ENCODE measurements around the gene PGM5. TPM values are rescaled to one million over a fixed set of nuclear protein-coding genes. Genes with fewer than 3 reads are reported as not detected.

The PGM5 gene
- total RNA-seq, 1 experiment from 2014 or later, result 0.15 TPM

- Histone ChIP-seq H2AFZ (ENCODE audit: low read depth, low read length, poor library complexity, severe bottlenecking) (no peak overlapping the region), H3K36me3 (ENCODE audit: control insufficient read depth in 1 of 2, insufficient read depth in 2 of 2, low read length in 2 of 2) (no peaks in the 10 kb centered on the region), H3K4me2 (ENCODE audit: low read length) (no peak overlapping the region), H3K27me3 (ENCODE audit: insufficient read depth, low read length) (peaks cover 11% of the 10 kb centered on the region), H3K27ac (ENCODE audit: low read depth, low read length) (no peak overlapping the region), H3K9me3 (ENCODE audit: control insufficient read depth in 1 of 2, insufficient read depth in 1 of 2, low read depth in 1 of 2, low read length in 2 of 2) (0 out of 4 replicates have a peak, but pooled peaks cover 0 to 3% of the 10 kb centered on the region in 2 experiments), H3K79me2 (ENCODE audit: insufficient read depth, low read length) (no peaks in the 10 kb centered on the region), H4K20me1 (ENCODE audit: insufficient read depth) (no peaks in the 10 kb centered on the region), H3K9ac (ENCODE audit: low read length) (no peak overlapping the region), H3K4me1 (ENCODE audit: control insufficient read depth in 1 of 2, insufficient read depth in 2 of 2, low read length in 2 of 2) (no peaks in the 10 kb centered on the region), H3K9me2 (ENCODE audit: insufficient read depth) (no peaks in the 10 kb centered on the region), H3K4me3 (replicated peaks in 1 of 2; ENCODE audit: low read depth in 1 of 2, low read length in 2 of 2) (no peak overlapping the region)
- no peak for DNase-seq (ENCODE audit: low read depth, low spot score)
- BruUV-seq (replicated peaks), result no TSS peak
- ChIA-PET POLR2A (no interaction called here), RAD21 (ENCODE audit: low non-redundant PET in 1 of 2, low total read pairs in 2 of 2, uncharacterized antibody in 2 of 2, unreplicated experiment in 2 of 2) (no interaction called here), CTCF (no interaction called here)
- ATAC-seq, result no peak
- intact Hi-C loops (cut with micrococcal nuclease), result no loop called here
- TF ChIP-seq SIN3A (IDR thresholded peaks at IDR 0.05; ENCODE audit: low read depth) (no peak), ELF1 (IDR thresholded peaks at IDR 0.05; ENCODE audit: borderline replicate concordance, low read depth) (no peak), ATF3 (IDR thresholded peaks at IDR 0.05) (no peak), EZH2phosphoT487 (IDR thresholded peaks at IDR 0.05; ENCODE audit: borderline replicate concordance) (no peak), POLR2A (IDR thresholded peaks at IDR 0.05; ENCODE audit: borderline replicate concordance, extremely low read depth, insufficient read depth, insufficient read length) (no peak), CBX3 (IDR thresholded peaks at IDR 0.05; ENCODE audit: low read depth) (no peak), CTCF (IDR thresholded peaks at IDR 0.05 in 2 of 3, conservative IDR thresholded peaks at IDR 0.05 in 1 of 3; ENCODE audit: borderline replicate concordance in 1 of 3, insufficient read depth in 1 of 3, low read depth in 2 of 3, low read length in 2 of 3) (no peak), TCF7L2 (IDR thresholded peaks at IDR 0.05; ENCODE audit: borderline replicate concordance, extremely low read depth, insufficient read depth, insufficient read length) (no peak)
Measured at GRCh38 chr9:68522131-68522530, 165.7 kb downstream of the PGM5 start.

- H4K20me1 ChIP-seq (ENCODE audit: insufficient read depth), result no peaks in the 10 kb centered on the region
- no TSS peak for BruUV-seq (replicated peaks)
- no peaks in the 10 kb centered on the region for H3K4me1 ChIP-seq (ENCODE audit: control insufficient read depth in 1 of 2, insufficient read depth in 2 of 2, low read length in 2 of 2)
- H3K4me2 ChIP-seq (ENCODE audit: low read length), result no peak overlapping the region
- DNase-seq (ENCODE audit: low read depth, low spot score), result no peak
- no peak overlapping the region for H3K4me3 ChIP-seq (replicated peaks in 1 of 2; ENCODE audit: low read depth in 1 of 2, low read length in 2 of 2)
- ChIA-PET POLR2A (no interaction called here), RAD21 (ENCODE audit: low non-redundant PET in 1 of 2, low total read pairs in 2 of 2, uncharacterized antibody in 2 of 2, unreplicated experiment in 2 of 2) (no interaction called here), CTCF (no interaction called here)
- intact Hi-C loops (cut with micrococcal nuclease), result no loop called here
- H3K9ac ChIP-seq (ENCODE audit: low read length), result no peak overlapping the region
- 0 out of 4 replicates have a peak, but pooled peaks cover 0 to 3% of the 10 kb centered on the region in 2 experiments for H3K9me3 ChIP-seq (ENCODE audit: control insufficient read depth in 1 of 2, insufficient read depth in 1 of 2, low read depth in 1 of 2, low read length in 2 of 2)
- H3K27ac ChIP-seq (ENCODE audit: low read depth, low read length), result no peak overlapping the region
- TF ChIP-seq ZNF274 (IDR thresholded peaks at IDR 0.05; ENCODE audit: low read depth, low read length) (no peak), FOSL1 (IDR thresholded peaks at IDR 0.05; ENCODE audit: low read depth) (no peak), EGR1 (IDR thresholded peaks at IDR 0.05; ENCODE audit: low read depth) (no peak), POLR2AphosphoS5 (IDR thresholded peaks at IDR 0.05; ENCODE audit: low read depth, low read length) (no peak), CTCF (IDR thresholded peaks at IDR 0.05 in 2 of 3, conservative IDR thresholded peaks at IDR 0.05 in 1 of 3; ENCODE audit: borderline replicate concordance in 1 of 3, insufficient read depth in 1 of 3, low read depth in 2 of 3, low read length in 2 of 3) (no peak), RAD21 (IDR thresholded peaks at IDR 0.05; ENCODE audit: low read depth) (no peak), ZFX (IDR thresholded peaks at IDR 0.05) (no peak)
- peaks cover 11% of the 10 kb centered on the region for H3K27me3 ChIP-seq (ENCODE audit: insufficient read depth, low read length)
- no peaks in the 10 kb centered on the region for H3K9me2 ChIP-seq (ENCODE audit: insufficient read depth)
- H3K36me3 ChIP-seq (ENCODE audit: control insufficient read depth in 1 of 2, insufficient read depth in 2 of 2, low read length in 2 of 2), result no peaks in the 10 kb centered on the region
- no peaks in the 10 kb centered on the region for H3K79me2 ChIP-seq (ENCODE audit: insufficient read depth, low read length)
- ATAC-seq, result no peak
- H2AFZ ChIP-seq (ENCODE audit: low read depth, low read length, poor library complexity, severe bottlenecking), result no peak overlapping the region
Measured at GRCh38 chr9:68522954-68523353, 166.5 kb downstream of the PGM5 start.
